ENCODE measurements around the gene CPTP. TPM values are rescaled to one million over a fixed set of nuclear protein-coding genes. Genes with fewer than 3 reads are reported as not detected.

The CPTP gene
- total RNA-seq, 1 donor from 2014 or later = 99.2 TPM

DNA sequence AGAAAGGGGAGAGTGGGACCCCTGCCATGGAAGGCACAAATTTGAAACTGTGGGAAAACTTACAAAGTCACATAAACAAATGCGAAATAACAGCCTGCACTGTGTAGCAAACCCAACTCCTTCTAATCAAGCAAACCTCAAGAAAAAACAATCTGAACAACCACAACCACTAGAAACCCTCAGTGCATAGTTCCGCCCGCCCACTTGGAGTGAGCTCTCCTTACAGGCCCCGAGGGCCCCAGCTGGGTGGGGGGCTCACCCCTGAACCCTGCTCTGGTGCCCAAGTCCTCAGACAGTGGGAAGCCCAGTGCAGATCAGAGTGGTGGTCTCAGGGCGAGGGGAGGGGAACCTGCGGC, 34.7 kb downstream of the CPTP start:
- H3K9me3 ChIP-seq (replicated peaks) = no peaks in the 10 kb centered on the region
- peaks cover 69% of the 10 kb centered on the region for H3K27me3 ChIP-seq (ENCODE audit: low read depth)
- DNase-seq = peak; percentile 35
- H3K4me3 ChIP-seq = peak overlapping the region; percentile 69
- TF ChIP-seq, protein P1, sequence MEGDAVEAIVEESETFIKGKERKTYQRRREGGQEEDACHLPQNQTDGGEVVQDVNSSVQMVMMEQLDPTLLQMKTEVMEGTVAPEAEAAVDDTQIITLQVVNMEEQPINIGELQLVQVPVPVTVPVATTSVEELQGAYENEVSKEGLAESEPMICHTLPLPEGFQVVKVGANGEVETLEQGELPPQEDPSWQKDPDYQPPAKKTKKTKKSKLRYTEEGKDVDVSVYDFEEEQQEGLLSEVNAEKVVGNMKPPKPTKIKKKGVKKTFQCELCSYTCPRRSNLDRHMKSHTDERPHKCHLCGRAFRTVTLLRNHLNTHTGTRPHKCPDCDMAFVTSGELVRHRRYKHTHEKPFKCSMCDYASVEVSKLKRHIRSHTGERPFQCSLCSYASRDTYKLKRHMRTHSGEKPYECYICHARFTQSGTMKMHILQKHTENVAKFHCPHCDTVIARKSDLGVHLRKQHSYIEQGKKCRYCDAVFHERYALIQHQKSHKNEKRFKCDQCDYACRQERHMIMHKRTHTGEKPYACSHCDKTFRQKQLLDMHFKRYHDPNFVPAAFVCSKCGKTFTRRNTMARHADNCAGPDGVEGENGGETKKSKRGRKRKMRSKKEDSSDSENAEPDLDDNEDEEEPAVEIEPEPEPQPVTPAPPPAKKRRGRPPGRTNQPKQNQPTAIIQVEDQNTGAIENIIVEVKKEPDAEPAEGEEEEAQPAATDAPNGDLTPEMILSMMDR (IDR thresholded peaks at IDR 0.05; ENCODE audit: borderline replicate concordance) = no peak
- peaks cover 59% of the 10 kb centered on the region for H3K4me1 ChIP-seq
- peak overlapping the region; percentile 84 for H3K27ac ChIP-seq (replicated peaks)
- no peaks in the 10 kb centered on the region for H3K36me3 ChIP-seq
- intact Hi-C loops (cut with micrococcal nuclease) = no loop called here

DNA sequence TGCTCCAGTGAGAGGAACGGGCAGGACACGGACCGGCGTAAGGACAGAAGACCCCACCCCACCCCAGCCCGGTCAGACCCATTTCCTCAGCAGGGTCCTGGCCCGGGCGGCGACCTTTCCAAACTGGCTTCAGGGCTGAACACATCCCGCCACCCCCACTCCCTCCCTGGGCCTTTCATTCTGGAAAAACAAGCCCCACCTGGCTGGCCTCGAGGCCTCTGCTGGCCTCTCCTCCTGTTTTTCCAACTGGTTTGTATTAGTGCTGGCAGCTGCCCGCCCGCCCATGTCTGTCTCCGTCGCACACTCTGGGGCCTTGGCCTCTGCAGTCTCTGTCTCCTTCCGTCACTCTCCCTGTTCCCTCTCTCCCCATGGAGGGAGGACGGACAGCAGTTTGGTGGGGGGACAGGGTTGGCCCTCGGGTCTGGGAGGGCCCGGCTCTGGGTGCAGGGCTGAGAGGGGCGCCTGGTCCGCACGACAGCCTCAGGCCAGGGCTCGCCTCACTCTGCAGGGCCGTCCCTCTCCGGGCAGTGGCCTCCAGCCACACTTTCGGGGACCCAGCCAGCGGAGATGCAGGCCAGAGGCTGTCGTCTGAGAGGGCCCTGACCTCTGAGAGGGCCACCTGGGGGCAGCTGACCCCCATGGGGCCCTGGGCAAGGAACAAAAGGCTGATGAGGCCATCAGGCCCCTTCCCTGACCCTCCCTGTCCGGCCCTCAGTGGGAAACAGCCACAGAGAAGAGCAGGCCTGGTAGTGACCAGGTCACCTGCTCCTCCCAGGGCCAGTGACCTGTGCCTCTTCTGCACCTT, 35.3 kb downstream of the CPTP start:
- no peaks in the 10 kb centered on the region for H3K9me3 ChIP-seq (replicated peaks)
- TF ChIP-seq, protein P1 (IDR thresholded peaks at IDR 0.05; ENCODE audit: borderline replicate concordance) = no peak
- H3K36me3 ChIP-seq = no peaks in the 10 kb centered on the region
- intact Hi-C loops (cut with micrococcal nuclease) = no loop called here
- peak overlapping the region; percentile 84 for H3K27ac ChIP-seq (replicated peaks)
- H3K4me1 ChIP-seq = peaks cover 53% of the 10 kb centered on the region
- H3K4me3 ChIP-seq = peak overlapping the region; percentile 69
- peaks cover 63% of the 10 kb centered on the region for H3K27me3 ChIP-seq (ENCODE audit: low read depth)
- peak; percentile 60 for DNase-seq

DNA sequence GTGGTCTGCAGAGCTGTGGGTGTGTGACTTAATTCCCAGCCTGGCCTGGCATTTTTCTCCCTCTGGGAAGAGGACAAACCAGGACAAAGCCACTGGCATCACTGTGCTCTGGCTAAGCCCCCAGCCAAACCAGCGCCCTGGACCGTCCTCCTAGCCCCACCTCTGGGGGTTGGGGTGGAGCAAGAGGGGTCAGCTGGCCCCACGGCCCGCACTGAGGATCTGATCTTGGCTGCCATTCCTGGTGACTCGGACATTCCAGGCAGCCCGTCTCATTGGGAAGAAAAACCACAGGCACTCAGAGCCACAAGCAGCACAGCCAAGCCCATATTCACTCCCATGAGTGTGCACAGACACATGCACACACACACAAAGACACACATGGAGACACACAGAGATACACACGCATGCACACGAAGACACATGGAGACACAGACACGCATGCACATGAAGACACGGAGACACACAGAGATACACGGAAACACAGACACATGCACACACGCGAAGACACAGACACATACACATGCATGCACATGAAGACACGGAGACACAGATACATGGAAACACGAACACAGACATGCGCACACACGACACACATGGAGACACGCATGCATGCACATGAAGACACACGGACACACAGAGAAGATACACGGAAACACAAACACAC, 36.0 kb downstream of the CPTP start:
- Histone ChIP-seq H3K4me1 (peaks cover 46% of the 10 kb centered on the region), H3K27ac (replicated peaks) (peak overlapping the region; percentile 84), H3K9me3 (replicated peaks) (no peaks in the 10 kb centered on the region), H3K36me3 (no peaks in the 10 kb centered on the region), H3K4me3 (no peak overlapping the region), H3K27me3 (ENCODE audit: low read depth) (peaks cover 55% of the 10 kb centered on the region)
- intact Hi-C loops (cut with micrococcal nuclease) = no loop called here
- TF ChIP-seq, protein P1 (IDR thresholded peaks at IDR 0.05; ENCODE audit: borderline replicate concordance) = no peak
- DNase-seq = peak; percentile 65

DNA sequence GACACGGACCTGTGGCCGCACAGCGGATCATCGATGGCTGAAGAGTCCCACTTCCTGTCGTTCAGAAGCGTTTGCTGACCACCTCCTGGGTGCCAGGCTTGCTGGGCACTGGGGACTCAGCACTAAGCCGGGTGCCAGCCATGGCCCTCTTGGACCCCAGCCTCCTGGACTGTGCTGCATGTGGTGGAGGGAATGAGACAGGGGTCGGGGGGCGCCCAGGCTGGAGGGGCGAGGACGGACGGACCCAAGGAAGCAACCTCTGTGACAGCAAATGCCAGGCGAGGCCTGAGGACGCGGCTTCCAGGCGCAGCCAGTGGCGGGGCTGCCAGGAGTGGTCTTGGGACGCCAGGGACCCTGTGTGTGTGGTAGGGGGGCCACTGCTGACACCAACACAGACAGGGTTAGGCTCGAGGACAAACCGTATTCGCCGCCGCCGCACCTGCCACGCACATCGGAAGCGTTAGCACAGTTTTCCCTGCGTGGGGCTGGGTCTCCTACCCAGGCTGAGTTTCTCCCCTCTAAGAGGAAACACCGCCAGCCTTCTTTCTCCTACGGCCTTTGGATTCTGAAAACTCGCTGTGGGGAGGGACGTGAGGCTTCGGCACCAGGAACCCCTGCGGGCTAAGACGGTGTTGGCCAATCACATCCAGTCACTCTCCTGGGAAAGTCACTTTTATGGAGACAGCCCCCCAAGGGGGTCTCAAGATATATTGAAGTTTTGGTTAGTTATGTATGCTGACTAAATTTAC, 36.8 kb downstream of the CPTP start:
- TF ChIP-seq, protein P1 (IDR thresholded peaks at IDR 0.05; ENCODE audit: borderline replicate concordance) = no peak
- Histone ChIP-seq H3K4me1 (peaks cover 43% of the 10 kb centered on the region), H3K9me3 (replicated peaks) (no peaks in the 10 kb centered on the region), H3K27ac (replicated peaks) (peak overlapping the region; percentile 84), H3K4me3 (no peak overlapping the region), H3K36me3 (no peaks in the 10 kb centered on the region), H3K27me3 (ENCODE audit: low read depth) (peaks cover 48% of the 10 kb centered on the region)
- intact Hi-C loops (cut with micrococcal nuclease) = no loop called here
- no peak for DNase-seq

DNA sequence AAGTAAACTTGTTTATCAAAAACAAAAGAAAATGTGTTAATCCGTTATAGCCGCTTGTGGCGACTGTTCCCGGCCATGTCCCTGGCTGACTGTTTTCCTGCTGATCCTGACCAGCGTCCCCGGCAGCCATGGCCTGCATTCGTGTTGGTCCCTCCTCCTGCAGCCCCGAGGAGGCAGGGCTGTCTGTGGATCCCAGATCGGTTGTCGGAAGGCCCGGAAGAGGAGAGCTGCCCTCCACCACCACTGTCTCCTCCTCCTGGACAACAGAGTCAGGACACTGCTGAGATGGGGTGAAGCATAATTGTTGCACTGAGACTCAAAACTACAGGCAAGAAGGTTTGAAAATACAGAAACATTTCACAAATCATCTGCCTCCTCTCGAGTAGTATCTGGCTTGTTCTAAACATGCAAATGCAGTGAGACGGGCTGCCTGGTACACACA, 37.4 kb downstream of the CPTP start:
- DNase-seq = peak; percentile 63
- Histone ChIP-seq H3K27ac (replicated peaks) (peak overlapping the region; percentile 84), H3K4me1 (peaks cover 37% of the 10 kb centered on the region), H3K27me3 (ENCODE audit: low read depth) (peaks cover 42% of the 10 kb centered on the region), H3K9me3 (replicated peaks) (no peaks in the 10 kb centered on the region), H3K4me3 (no peak overlapping the region), H3K36me3 (no peaks in the 10 kb centered on the region)
- TF ChIP-seq, protein P1 (IDR thresholded peaks at IDR 0.05; ENCODE audit: borderline replicate concordance) = peak; percentile 11
- intact Hi-C loops (cut with micrococcal nuclease) = no loop called here

Measured in left ventricle myocardium inferior (tissue), 1 donor.